HCT116 (cell line): ENCODE results near the gene C3orf52. TPM values are rescaled to one million over a fixed set of nuclear protein-coding genes. Genes with fewer than 3 reads are reported as not detected.

Source experiments
- ATAC-seq: fragments of 200-7000 bp; cut with Tn5 transposase; 2 replicates; pipeline ENCODE4 v1.9.1; 2020; ENCODE audit warnings: mild to moderate bottlenecking, moderate library complexity
- BruUV-seq: library from RNA; stranded (reverse); fragments of 400-500 nt; replicated peaks from 2 replicates; lab custom pipeline; 2021; lab: Mats Ljungman, UMichigan
- CTCF ChIA-PET: fragments of 300-600 bp; sonication (Branson Sonifier 250); formaldehyde crosslinking; loops from one replicate; lab custom pipeline; 2021; ENCODE audit warnings: antibody characterized with exemption; lab: Charles Lee
- POLR2A ChIA-PET: fragments of 300-600, 350-600 bp; sonication (Branson Sonifier 250); formaldehyde crosslinking; loops from one replicate; lab custom pipeline; 2021; ENCODE audit warnings: antibody characterized with exemption; lab: Charles Lee
- RAD21 ChIA-PET, 2 experiments: fragments of 300-600 bp; sonication (Branson Sonifier 250); formaldehyde crosslinking; loops; one replicate each; lab custom pipeline; 2023; ENCODE audit warnings: low total read pairs in 2 of 2; ENCODE audit not compliant: uncharacterized antibody in 2 of 2, unreplicated experiment in 2 of 2, low non-redundant PET in 1 of 2; lab: Charles Lee
- DNase-seq: peaks from one replicate; pipeline ENCODE4 v3.0.0-alpha.2; 2010; ENCODE audit warnings: low read depth, low spot score
- H2AFZ ChIP-seq: fragments of 200-600 bp; shearing (Covaris generic), sonication (generic); 2 replicates; pipeline ENCODE4 v1.6.1; 2017; ENCODE audit warnings: low read depth, mixed run types, mixed read lengths, antibody characterized with exemption, low read length; ENCODE audit not compliant: poor library complexity, severe bottlenecking
- H3K27ac ChIP-seq: 2 replicates; pipeline ENCODE4 v1.5.1; 2012; ENCODE audit warnings: low read depth, low read length
- H3K27me3 ChIP-seq: fragments of 200-600 bp; sonication (generic); 2 replicates; pipeline ENCODE4 v1.6.1; 2016; ENCODE audit warnings: mixed run types, low read length, mixed read lengths; ENCODE audit not compliant: insufficient read depth
- H3K36me3 ChIP-seq, 2 experiments: fragments of 200-500 bp in 1 of 2; fragments of 200-600 bp in 1 of 2; sonication (Bioruptor generic) in 1 of 2; sonication (generic) in 1 of 2; 2 replicates each; pipeline versions ENCODE4 v1.5.1 to v1.6.1; 2014 to 2016; ENCODE audit warnings: low read length in 2 of 2, inconsistent platforms in 1 of 2, mixed read lengths in 1 of 2, mixed run types in 1 of 2; ENCODE audit not compliant: insufficient read depth in 2 of 2, control insufficient read depth in 1 of 2
- H3K4me1 ChIP-seq, 2 experiments: fragments of 200-600 bp in 1 of 2; sonication (generic) in 1 of 2; 2 replicates each; pipeline versions ENCODE4 v1.5.1 to v1.6.1; 2012 to 2017; ENCODE audit warnings: low read length in 2 of 2, inconsistent platforms in 1 of 2, mild to moderate bottlenecking in 1 of 2, mixed read lengths in 1 of 2, mixed run types in 1 of 2, moderate library complexity in 1 of 2; ENCODE audit not compliant: insufficient read depth in 2 of 2, control insufficient read depth in 1 of 2
- H3K4me2 ChIP-seq: fragments of 200-600 bp; sonication (generic); 2 replicates; pipeline ENCODE4 v1.6.1; 2017; ENCODE audit warnings: mixed run types, low read length, mixed read lengths
- H3K4me3 ChIP-seq, 2 experiments: fragments of 200-600 bp in 1 of 2; sonication (generic) in 1 of 2; replicated peaks in 1 of 2; 2 replicates each; pipeline ENCODE4 v1.5.1; 2011 to 2016; ENCODE audit warnings: low read length in 2 of 2, control low read depth in 1 of 2, low read depth in 1 of 2, mild to moderate bottlenecking in 1 of 2, mixed read lengths in 1 of 2, mixed run types in 1 of 2
- H3K79me2 ChIP-seq: fragments of 200-600 bp; sonication (generic); 2 replicates; pipeline ENCODE4 v1.6.1; 2017; ENCODE audit warnings: mild to moderate bottlenecking, mixed run types, low read length, moderate library complexity, mixed read lengths; ENCODE audit not compliant: insufficient read depth
- H3K9ac ChIP-seq: fragments of 200-600 bp; sonication (generic); 2 replicates; pipeline ENCODE4 v1.6.1; 2016; ENCODE audit warnings: low read length, mixed read lengths
- H3K9me2 ChIP-seq: fragments of 200-600 bp; sonication (generic), shearing (Covaris generic); 2 replicates; pipeline ENCODE4 v1.6.1; 2017; ENCODE audit warnings: mixed run types, mild to moderate bottlenecking, moderate library complexity; ENCODE audit not compliant: insufficient read depth
- H3K9me3 ChIP-seq, 2 experiments: fragments of 200-500 bp in 1 of 2; fragments of 200-600 bp in 1 of 2; sonication (Bioruptor generic) in 1 of 2; sonication (generic) in 1 of 2; 2 replicates each; pipeline ENCODE4 v1.6.1; 2014 to 2017; ENCODE audit warnings: low read length in 2 of 2, mixed read lengths in 2 of 2, inconsistent platforms in 1 of 2, low read depth in 1 of 2, mild to moderate bottlenecking in 1 of 2, mixed run types in 1 of 2, moderate library complexity in 1 of 2; ENCODE audit not compliant: control insufficient read depth in 1 of 2, insufficient read depth in 1 of 2
- H4K20me1 ChIP-seq: fragments of 200-600 bp; sonication (generic), shearing (Covaris generic); 2 replicates; pipeline ENCODE4 v1.6.1; 2017; ENCODE audit warnings: mixed run types, mild to moderate bottlenecking, moderate library complexity; ENCODE audit not compliant: insufficient read depth
- CBX3 ChIP-seq: IDR thresholded peaks from 2 replicates; pipeline ENCODE4 v1.6.1; 2012; ENCODE audit warnings: low read depth
- CEBPB ChIP-seq: IDR thresholded peaks from 2 replicates; pipeline ENCODE4 v1.6.1; 2012; ENCODE audit warnings: low read depth
- EZH2phosphoT487 ChIP-seq: fragments of 200-600 bp; IDR thresholded peaks from 2 replicates; pipeline ENCODE4 v1.6.1; 2018; ENCODE audit warnings: antibody characterized with exemption, borderline replicate concordance
- JUND ChIP-seq: IDR thresholded peaks from 2 replicates; pipeline ENCODE4 v1.6.1; 2012
- POLR2A ChIP-seq: IDR thresholded peaks from 2 replicates; pipeline ENCODE4 v1.7.0; 2011; ENCODE audit warnings: borderline replicate concordance; ENCODE audit not compliant: insufficient read depth, insufficient read length; ENCODE audit errors: extremely low read depth
- POLR2AphosphoS5 ChIP-seq: IDR thresholded peaks from 2 replicates; pipeline ENCODE4 v1.6.1; 2011; ENCODE audit warnings: mild to moderate bottlenecking, low read depth, low read length, moderate library complexity
- RAD21 ChIP-seq: IDR thresholded peaks from 2 replicates; pipeline ENCODE4 v1.6.1; 2012; ENCODE audit warnings: low read depth, mild to moderate bottlenecking
- SRF ChIP-seq: IDR thresholded peaks from 2 replicates; pipeline ENCODE4 v1.6.1; 2012; ENCODE audit warnings: low read depth
- TCF7L2 ChIP-seq: IDR thresholded peaks from 2 replicates; pipeline ENCODE4 v1.7.0; 2011; ENCODE audit warnings: borderline replicate concordance, inconsistent platforms; ENCODE audit not compliant: insufficient read depth, insufficient read length; ENCODE audit errors: extremely low read depth
- YY1 ChIP-seq: IDR thresholded peaks from 2 replicates; pipeline ENCODE4 v1.6.1; 2011; ENCODE audit warnings: low read length, low read depth, moderate library complexity, mild to moderate bottlenecking; ENCODE audit not compliant: insufficient replicate concordance; ENCODE audit errors: extremely low read depth
- ZFX ChIP-seq: fragments of 450-650 bp; IDR thresholded peaks from 2 replicates; pipeline ENCODE4 v1.6.1; 2017
- ZNF274 ChIP-seq: fragments of 200-500 bp; sonication (Bioruptor generic); IDR thresholded peaks from 2 replicates; pipeline ENCODE4 v1.6.1; 2014; ENCODE audit warnings: mild to moderate bottlenecking, low read depth, low read length, inconsistent platforms
- intact Hi-C: fragments of 100-400 bp; cut with micrococcal nuclease; formaldehyde crosslinking; loops from 2 replicates; pipeline ENCODE4 v1.10.0; 2022
- total RNA-seq: library from RNA; stranded (reverse); gene quantifications from one replicate; pipeline ENCODE4 v1.2.1, GENCODE V29; 2021; ENCODE audit not compliant: unreplicated experiment

C3orf52 gene
- total RNA-seq, 1 experiment from 2014 or later = 14.3 TPM

DNA sequence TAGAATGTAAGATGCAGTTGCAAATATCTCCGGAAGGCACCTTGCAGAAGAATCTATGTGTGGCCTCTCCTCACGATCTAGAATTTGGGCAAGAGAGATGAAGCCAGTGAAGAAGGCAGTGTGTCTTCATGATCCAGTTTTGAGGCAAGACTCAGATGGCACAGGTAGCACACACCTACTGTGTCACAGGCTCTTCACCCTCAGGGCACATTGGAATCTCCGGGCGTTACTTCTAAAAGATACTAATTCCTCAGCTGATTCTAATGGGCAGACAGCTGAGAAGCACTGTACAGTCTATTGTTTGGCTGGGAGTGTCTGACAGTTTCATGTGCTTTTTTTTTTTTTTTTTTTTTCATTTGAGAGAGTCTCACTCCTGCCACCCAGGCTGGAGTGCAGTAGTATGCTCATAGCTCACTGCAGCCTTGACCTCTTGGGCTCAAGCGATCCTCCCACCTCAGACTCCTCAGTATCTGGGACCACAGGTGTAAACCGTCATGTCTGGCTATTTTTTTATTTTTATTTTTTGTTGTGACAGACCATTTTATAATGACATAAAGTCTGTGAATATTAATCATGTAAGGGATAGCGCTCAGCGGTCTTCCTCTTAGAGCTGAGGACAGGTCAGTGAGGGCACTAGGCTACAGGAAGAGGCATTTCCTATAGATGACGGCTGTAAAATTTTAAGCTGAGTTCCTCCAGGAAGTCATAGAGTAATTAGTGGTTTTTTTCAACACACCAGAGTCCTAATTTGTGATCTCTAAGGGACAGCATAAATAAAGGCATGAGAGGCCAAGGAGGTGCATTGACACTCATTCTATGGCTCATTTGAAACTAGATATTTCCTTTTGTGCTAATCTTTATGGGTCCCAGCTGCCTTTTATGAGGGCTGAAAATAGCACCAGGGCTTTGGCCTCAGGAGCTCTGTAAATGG lies 4.0 kb downstream of the C3orf52 start:
- no peak overlapping the region for H3K27ac ChIP-seq
- no peak overlapping the region for H2AFZ ChIP-seq
- no peaks in the 10 kb centered on the region for H4K20me1 ChIP-seq
- intact Hi-C loops = no loop called here
- H3K9ac ChIP-seq = no peak overlapping the region
- H3K9me2 ChIP-seq = no peaks in the 10 kb centered on the region
- CTCF ChIA-PET = no interaction called here
- peaks cover 75% of the 10 kb centered on the region for H3K79me2 ChIP-seq
- H3K36me3 ChIP-seq = peaks cover 0 to 9% of the 10 kb centered on the region in 2 experiments; a peak in 1 of 4 replicates
- H3K9me3 ChIP-seq = no peaks in the 10 kb centered on the region
- POLR2A ChIA-PET = no interaction called here
- no peak overlapping the region for H3K4me3 ChIP-seq
- H3K4me1 ChIP-seq = peaks cover 23 to 33% of the 10 kb centered on the region in 2 experiments
- no peak for TF ChIP-seq ZFX
- TF ChIP-seq ZNF274 = no peak
- TF ChIP-seq POLR2AphosphoS5 = no peak
- TF ChIP-seq, all 23 proteins: peak for 0
- RAD21 ChIA-PET = no interaction called here
- no TSS peak for BruUV-seq
- Histone ChIP-seq H3K27me3 (no peaks in the 10 kb centered on the region), H3K4me2 (no peak overlapping the region)
- DNase-seq = no peak
- no peak for ATAC-seq

DNA sequence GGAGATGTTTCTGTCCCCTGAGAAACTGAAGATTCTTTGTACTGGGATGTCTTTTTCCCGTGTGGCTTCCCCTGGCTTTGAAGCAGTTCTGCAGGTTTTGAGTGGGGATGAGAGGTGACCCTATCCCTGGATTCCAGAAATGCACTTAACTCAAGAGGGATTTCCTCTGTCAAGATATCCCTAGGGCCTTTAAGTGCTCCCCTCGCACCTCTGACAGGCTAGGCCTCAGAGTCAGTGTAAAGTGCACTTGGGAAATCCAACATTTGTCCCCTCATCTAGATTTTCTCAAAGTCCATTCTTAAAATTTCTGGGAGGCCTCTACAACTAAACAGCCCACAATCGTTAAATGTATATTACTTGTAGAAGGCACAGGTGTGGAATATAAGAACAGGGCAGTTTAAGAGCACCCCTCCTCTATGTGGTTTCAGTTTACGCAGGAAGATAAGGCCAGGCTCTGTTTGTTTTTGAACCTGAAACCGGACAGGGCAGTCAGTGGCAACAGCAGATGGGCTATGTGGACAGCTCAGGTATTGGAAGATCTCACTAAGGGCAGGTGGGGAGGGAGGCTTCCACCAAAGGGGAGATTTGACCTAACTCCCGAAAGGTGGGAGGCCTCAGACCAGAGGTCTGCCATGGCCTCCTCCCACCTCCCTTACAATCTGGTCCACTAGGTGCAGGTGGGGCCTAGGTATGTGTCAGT lies 4.8 kb downstream of the C3orf52 start:
- Histone ChIP-seq H2AFZ (no peak overlapping the region), H3K9ac (no peak overlapping the region), H3K27me3 (no peaks in the 10 kb centered on the region), H4K20me1 (no peaks in the 10 kb centered on the region), H3K36me3 (peaks cover 0 to 9% of the 10 kb centered on the region in 2 experiments; a peak in 1 of 4 replicates), H3K4me3 (no peak overlapping the region), H3K4me2 (no peak overlapping the region), H3K4me1 (peaks cover 16 to 26% of the 10 kb centered on the region in 2 experiments; a peak in 3 of 4 replicates), H3K27ac (no peak overlapping the region), H3K9me2 (no peaks in the 10 kb centered on the region)
- DNase-seq (no peak), ATAC-seq (no peak)
- TF ChIP-seq TCF7L2 (no peak), CBX3 (no peak), POLR2A (no peak), CEBPB (no peak), SRF (no peak), RAD21 (no peak), YY1 (no peak), EZH2phosphoT487 (no peak), POLR2AphosphoS5 (no peak), JUND (no peak)
- TF ChIP-seq, all 23 proteins: peak for 0
- ChIA-PET CTCF (no interaction called here), RAD21 (no interaction called here), POLR2A (no interaction called here)
- Histone ChIP-seq H3K79me2 (peaks cover 75% of the 10 kb centered on the region), H3K9me3 (no peaks in the 10 kb centered on the region)
- no TSS peak for BruUV-seq
- intact Hi-C loops = no loop called here
